Stimulated activated CD8-positive, alpha-beta memory T cell treated with anti-CD3 and anti-CD28 coated beads, Interleukin-4, amount 100 ng/mL, for 48 hours (primary cell): ENCODE results near the gene TRPM1.

Experiments
- DNase-seq: peaks from one replicate; pipeline ENCODE4 v3.0.0-alpha.2; 2020

Gene TRPM1

DNA sequence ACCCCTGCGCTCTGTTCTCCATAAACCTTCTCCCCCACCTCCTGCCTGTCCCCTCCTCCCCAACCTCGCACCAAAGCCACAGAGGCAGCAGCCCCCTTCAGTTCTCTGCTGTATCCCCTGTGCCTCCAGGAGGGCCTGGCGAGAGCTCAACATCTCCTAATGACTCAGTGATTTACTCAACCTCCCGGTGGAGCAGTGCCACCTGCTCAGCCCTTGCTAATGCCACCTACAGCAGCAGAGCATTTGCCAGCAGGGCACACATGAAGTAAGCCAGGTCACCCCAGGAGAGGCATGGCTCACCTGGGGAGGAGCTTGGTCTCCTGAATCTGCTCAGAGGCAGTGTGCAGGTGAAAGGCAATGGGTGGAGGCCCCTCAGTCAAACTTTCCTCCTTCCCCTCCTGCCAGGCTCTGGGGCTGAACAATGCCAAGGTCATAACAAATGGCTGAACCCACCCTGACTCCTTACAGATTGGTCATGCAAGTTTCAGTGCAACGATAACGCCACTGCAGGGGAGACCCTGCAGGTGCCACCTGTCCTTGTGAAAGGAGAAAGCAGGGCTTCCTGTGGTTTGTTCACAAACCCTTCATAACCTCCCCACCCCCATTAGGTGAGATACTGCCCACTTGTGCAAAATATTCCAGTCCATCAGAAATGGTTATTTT is 19.8 kb downstream of the TRPM1 start:
- DNase-seq, result no peak

DNA sequence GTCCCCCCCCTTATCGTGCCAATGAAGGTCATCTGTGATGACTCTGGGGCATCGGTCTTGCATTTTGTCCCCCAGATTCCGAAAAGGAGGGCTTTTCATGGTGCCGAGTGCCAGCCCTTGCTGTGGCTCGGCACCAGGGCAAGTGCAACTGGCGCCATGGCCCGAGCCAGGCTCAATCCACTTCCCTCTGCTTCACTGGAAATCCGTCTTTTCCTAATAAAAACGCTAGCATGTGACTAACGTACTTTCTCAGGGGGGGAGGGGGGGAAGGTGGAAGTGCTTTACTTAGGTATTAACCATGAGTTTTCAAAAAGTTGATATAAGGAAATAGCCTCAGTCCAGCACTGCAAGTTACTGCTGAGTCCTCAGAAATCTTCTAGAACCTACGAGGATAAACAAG is 20.5 kb downstream of the TRPM1 start:
- DNase-seq, result no peak

- peak; percentile 52 for DNase-seq
Measured at GRCh38 chr15:31080591-31081014, 20.9 kb downstream of the TRPM1 start.

DNA sequence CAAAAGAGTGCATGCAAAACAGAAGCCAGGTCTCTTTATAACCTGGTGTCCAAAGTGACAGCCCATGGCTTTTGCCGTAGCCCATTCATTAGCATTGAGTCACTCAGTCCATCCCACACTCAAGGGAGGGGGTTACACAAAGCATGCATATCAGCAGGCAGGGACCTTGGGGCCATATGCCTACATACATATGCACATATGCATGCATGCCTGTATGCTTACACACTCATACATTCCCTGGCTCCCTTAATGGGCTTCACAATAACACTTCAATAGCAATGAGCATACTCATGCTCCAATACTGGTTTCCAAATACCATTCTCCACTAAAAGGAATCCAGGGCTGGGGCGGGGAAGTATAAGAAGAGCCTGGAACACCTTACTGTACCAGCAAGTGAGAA is 22.0 kb downstream of the TRPM1 start:
- DNase-seq, result no peak

DNA sequence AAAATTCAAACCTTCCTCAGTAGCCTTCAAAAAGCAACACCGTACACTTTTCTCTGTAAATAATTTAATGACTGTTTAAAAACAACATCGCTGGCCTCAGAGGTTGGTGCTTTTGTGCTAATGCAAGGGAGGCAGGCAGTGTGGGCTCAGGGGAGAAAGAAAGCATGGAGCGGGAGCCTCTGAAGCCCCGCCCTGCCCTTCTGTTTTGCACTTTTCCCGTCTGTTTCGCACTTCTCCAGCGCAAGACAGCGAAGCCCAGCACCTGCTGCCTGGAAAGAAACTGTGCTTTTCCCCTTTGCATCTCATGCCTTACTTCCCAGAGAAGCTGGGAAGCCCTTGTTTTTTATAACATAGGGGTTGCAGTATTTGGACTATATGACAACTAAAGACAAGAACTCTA is 23.1 kb downstream of the TRPM1 start:
- DNase-seq, result no peak

DNA sequence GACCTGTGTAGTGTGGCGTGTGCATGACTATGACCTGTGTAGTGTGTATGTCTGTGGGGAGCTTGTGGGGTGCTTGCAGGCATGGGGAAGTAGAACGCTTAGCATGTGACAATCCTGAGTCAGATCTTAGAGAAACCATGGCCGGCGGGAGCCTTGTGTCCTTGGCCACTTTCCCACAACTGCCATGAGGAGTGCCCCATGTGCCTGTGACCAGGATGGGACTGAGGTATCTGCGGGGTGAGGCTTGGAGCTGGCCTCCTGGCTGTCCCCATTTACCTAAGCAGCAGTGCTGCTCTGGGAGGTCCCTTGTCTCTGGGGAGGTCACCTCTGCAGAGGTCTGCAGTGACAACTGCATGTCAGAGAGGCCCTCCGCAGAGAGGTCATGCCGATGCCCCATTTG is 23.6 kb downstream of the TRPM1 start:
- DNase-seq, result no peak

DNA sequence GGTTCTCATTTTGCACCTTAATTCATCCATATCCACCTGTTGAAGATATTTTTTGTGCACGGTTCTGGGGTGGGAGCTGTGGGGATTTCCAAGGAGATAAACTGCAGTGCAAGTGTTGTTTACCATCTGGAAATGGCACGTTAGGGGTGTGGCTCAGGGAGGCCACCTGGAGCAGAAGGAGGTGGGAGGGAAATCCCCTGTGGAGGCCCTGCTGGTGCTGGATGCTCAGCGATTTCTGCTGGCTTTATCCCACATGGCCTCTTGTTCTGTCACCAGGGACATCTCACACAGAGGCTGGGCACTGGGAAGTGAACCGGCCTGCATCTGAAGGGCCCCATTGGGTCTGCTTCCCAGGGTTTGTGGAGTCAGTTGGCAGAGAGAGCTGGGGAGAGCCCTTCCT is 24.3 kb downstream of the TRPM1 start:
- no peak for DNase-seq

DNA sequence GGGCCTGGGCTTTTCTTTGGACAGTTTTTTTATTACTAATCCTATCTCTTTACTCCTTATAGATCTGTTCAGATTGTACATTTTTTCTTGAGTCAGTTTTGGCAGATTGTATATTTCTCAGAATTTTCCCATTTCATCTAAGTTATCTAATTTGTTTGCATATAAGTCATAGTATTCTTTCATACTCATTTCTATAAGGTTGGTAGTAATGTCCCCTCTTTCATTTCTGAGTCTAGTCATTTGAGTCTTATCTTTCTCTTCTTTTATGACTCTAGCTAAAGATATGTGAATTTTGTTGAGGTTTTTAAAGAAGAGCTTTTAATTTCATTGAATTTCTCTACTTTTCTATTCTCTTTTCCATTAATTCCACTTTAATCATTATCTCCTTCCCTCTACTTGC is 27.2 kb downstream of the TRPM1 start:
- no peak for DNase-seq

DNA sequence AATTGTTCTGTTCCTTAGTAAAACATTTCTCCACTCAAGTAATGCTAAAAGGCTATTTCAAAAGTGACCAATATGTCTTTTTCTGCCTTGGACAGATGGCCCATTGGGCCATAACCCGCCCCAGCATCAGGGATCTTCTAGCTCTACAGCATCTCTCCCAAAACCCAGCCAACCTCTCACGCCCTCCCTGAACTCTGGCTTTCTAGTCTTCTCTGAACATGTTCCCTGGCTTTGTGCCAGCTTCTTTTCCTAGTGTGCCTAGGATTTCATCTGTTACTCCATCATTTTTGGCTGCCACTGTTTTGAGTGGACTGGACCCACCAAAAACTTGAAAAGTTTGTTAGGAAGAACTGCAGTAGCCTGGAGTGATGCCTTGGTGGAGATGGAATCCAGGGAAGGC is 30.7 kb downstream of the TRPM1 start:
- DNase-seq, result no peak

DNA sequence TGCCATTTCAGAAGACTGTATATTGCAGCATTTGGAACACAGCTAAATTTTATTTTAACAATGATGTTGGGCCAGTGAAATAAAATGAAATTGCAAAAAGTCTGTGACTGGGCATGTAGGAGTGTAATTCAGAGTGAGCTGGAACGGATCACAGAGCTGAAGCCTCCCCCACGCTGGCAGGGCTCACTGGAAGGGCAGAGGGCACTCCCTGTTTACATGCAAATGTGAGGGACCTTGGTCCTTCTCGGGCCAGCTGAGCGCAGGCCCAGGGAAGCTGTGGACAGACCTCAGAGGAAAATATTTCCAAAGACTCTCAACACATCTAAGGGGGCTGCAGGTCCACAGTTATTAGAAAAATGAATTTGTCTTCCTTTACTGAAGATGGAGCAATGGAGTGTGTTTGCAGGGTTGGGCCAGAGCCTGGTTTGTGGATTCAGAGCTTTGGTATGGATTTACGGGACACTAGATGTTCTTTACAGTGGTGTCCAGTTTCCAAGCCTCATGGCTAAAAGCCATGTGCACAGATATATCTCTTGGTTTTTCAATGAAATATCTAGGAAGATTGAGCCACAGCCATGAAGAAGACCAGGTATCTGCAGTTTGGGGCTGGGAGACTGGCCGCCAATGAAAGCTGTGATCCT is 32.0 kb downstream of the TRPM1 start:
- no peak for DNase-seq

GRCh38 chr15:31067890-31068603 is 33.5 kb downstream of the TRPM1 start:
- no peak for DNase-seq

- DNase-seq, result no peak
Measured at GRCh38 chr15:31065824-31066223, 35.7 kb downstream of the TRPM1 start.

GRCh38 chr15:31062911-31063310 is 38.6 kb downstream of the TRPM1 start:
- no peak for DNase-seq

GRCh38 chr15:31062310-31062847 is 39.1 kb downstream of the TRPM1 start:
- no peak for DNase-seq

- no peak for DNase-seq
Measured at GRCh38 chr15:31060429-31061140, 40.9 kb downstream of the TRPM1 start.

DNA sequence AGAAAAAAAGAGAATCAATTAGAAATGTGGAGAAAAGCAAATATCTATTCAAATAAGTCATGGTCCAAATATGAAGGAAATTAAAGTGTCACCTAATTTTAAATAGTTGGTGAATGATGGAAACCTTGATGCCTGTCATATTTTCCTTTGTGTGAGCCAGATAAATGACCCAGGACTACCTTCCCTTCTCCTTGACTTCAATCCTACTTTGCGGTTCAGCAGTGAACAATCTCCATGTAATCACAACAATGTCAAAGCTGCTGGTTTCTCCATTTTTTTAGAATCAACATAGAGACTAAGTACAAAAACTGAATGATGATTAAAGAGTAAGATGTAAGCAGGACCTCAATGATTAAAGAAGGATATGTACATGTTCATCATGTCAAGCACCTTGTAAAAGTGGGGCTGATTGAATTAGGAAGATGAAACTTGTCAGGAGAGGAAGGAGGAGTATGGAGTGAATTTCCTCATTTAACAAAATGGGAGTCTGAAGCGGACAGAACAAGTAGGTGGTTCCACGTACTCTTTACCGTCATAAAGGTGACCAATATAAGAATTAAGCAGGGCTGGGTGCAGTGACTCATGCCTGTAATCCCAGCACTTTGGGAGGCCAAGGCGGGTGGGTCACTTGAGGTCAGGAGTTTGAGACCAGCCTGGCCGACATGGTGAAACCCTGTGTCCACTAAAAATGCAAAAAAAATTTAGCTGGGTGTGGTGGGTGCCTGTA is 43.1 kb downstream of the TRPM1 start:
- DNase-seq, result no peak

DNA sequence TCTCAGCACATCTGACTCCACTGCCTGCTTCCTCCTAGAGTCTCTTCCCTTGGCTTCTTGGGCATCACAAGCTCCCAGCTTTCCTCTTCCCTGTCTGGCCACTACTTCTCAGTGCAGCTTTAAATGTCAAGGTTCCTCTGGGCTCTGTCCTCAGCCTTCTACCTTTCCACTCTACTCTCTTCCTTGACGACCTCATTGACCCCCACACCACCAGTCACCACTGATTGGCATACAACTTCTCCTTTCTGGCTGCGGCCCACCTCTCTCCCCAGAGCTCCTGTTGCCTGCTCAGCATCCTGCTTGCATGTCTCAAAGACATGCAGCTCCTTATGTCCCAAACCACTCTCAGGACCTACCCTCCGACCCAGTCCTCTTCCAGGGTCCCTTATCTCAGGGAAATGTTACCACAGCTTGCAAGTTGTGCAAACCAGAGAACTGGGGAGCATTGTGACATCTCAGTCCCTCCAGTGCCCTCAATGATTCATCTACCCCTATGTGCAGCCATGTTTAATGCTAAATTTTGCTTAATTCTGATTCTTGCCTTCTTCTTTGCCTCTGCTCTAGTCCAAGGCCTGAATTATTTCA is 49.9 kb downstream of the TRPM1 start:
- DNase-seq, result no peak

DNA sequence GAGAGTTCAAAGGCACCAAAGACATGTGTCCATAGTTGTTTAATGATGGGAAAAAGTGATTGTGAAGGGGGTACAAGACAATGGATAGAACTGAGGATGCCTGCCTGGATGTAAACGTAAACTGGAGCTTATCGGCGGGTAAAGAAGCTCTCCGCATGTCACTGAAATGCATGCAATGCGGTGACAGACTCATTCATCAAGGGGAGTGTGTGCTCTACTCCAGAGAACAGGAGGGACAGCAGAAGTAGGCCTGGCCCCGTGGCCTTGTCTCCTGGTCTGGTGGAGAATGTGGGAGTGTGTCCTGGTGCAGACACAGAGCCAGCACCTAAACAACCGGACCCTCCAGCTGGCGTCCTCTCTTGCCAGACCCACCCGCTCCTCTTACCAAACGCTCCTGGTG is 50.6 kb downstream of the TRPM1 start:
- no peak for DNase-seq

GRCh38 chr15:31049682-31050615 is 51.6 kb downstream of the TRPM1 start:
- no peak for DNase-seq

DNA sequence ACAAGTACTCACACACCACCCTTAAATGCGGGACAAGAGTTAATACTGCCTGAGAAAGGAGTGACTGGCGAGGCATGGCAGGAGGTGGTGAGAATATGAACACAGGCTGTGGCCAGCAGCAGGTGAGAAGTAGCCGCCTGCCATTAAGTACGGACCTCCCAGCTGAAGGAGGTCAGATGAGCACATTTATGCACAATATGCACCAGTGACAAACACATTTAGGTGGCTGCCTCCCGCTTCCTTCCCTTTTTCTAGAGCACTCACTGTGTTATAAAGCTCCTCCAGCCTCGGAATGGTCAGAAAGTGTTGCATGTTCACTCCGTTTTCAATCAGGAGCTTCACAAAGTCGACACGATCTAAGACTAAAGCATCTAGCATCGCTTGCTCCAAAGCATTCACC is 52.4 kb downstream of the TRPM1 start:
- no peak for DNase-seq

GRCh38 chr15:31047437-31047836 is 54.1 kb downstream of the TRPM1 start:
- no peak for DNase-seq
